ENCODE measurements around the gene PSMA6. TPM values are rescaled to one million over a fixed set of nuclear protein-coding genes. Genes with fewer than 3 reads are reported as not detected.

PSMA6 gene
- total RNA-seq, 1 experiment from 2014 or later, result 210 TPM

GRCh38 chr14:35343702-35344101 lies 51.5 kb downstream of the PSMA6 start:
- no peaks in the 10 kb centered on the region for H3K36me3 Mint-ChIP-seq
- no peaks in the 10 kb centered on the region for H3K27me3 Mint-ChIP-seq (ENCODE audit: low read depth)
- DNase-seq (ENCODE audit: low spot score) (no peak), ATAC-seq (no peak)
- H3K27ac Mint-ChIP-seq, result no peak overlapping the region
- no peak overlapping the region for H3K4me3 Mint-ChIP-seq
- no peaks in the 10 kb centered on the region for H3K9me3 Mint-ChIP-seq
- H3K4me1 Mint-ChIP-seq, result peaks cover 29% of the 10 kb centered on the region
- ChIA-PET POLR2A (no interaction called here), CTCF (no interaction called here)
- TF ChIP-seq OVOL2 (CRISPR knock-in tag; IDR thresholded peaks at IDR 0.05; ENCODE audit: borderline replicate concordance) (no peak), GRHL2 (CRISPR knock-in tag; IDR thresholded peaks at IDR 0.05; ENCODE audit: insufficient replicate concordance, severe bottlenecking) (no peak), AR (CRISPR knock-in tag; IDR thresholded peaks at IDR 0.05) (no peak), ZNF396 (CRISPR knock-in tag; IDR thresholded peaks at IDR 0.05; ENCODE audit: borderline replicate concordance) (no peak), JAZF1 (CRISPR knock-in tag; IDR thresholded peaks at IDR 0.05) (no peak), TEAD4 (CRISPR knock-in tag; IDR thresholded peaks at IDR 0.05) (no peak)

GRCh38 chr14:35344107-35344807 lies 52.1 kb downstream of the PSMA6 start:
- Mint-ChIP-seq H3K9me3 (no peaks in the 10 kb centered on the region), H3K4me3 (no peak overlapping the region), H3K4me1 (peaks cover 29% of the 10 kb centered on the region), H3K27me3 (ENCODE audit: low read depth) (no peaks in the 10 kb centered on the region), H3K36me3 (no peaks in the 10 kb centered on the region), H3K27ac (peak overlapping the region; percentile 74)
- ChIA-PET POLR2A (no interaction called here), CTCF (no interaction called here)
- no peak for TF ChIP-seq TP53 (CRISPR knock-in tag; IDR thresholded peaks at IDR 0.05)
- no peak for TF ChIP-seq E2F4 (CRISPR knock-in tag; IDR thresholded peaks at IDR 0.05; ENCODE audit: borderline replicate concordance, low read depth)
- no peak for TF ChIP-seq GABPB1 (CRISPR knock-in tag; IDR thresholded peaks at IDR 0.05)
- no peak for DNase-seq (ENCODE audit: low spot score)
- ATAC-seq, result no peak

GRCh38 chr14:35346738-35347322 lies 54.6 kb downstream of the PSMA6 start:
- CTCF ChIA-PET, result interaction anchor here (1.9 kb wide), 1 partner anchor 10 kb away, joined by 6 read pairs; no protein-coding TSS in a partner anchor
- POLR2A ChIA-PET, result no interaction called here
- Mint-ChIP-seq H3K4me1 (peaks cover 37% of the 10 kb centered on the region), H3K9me3 (no peaks in the 10 kb centered on the region), H3K36me3 (no peaks in the 10 kb centered on the region), H3K27me3 (ENCODE audit: low read depth) (no peaks in the 10 kb centered on the region), H3K27ac (peak overlapping the region; percentile 67; the same call in 1 of the 2 replicates), H3K4me3 (no peak overlapping the region)
- ATAC-seq, result no peak
- DNase-seq (ENCODE audit: low spot score), result no peak
- TF ChIP-seq ZNF396 (CRISPR knock-in tag; IDR thresholded peaks at IDR 0.05; ENCODE audit: borderline replicate concordance) (no peak), USF1 (CRISPR knock-in tag; IDR thresholded peaks at IDR 0.05) (no peak), IRF1 (CRISPR knock-in tag; IDR thresholded peaks at IDR 0.05) (no peak), NR2C2 (CRISPR knock-in tag; IDR thresholded peaks at IDR 0.05) (no peak), TEAD1 (CRISPR knock-in tag; IDR thresholded peaks at IDR 0.05) (no peak), NFE2L1 (CRISPR knock-in tag; IDR thresholded peaks at IDR 0.05) (no peak), ZNF671 (CRISPR knock-in tag; IDR thresholded peaks at IDR 0.05) (no peak), EMX1 (CRISPR knock-in tag; IDR thresholded peaks at IDR 0.05) (no peak), KAT7 (CRISPR knock-in tag; IDR thresholded peaks at IDR 0.05; ENCODE audit: borderline replicate concordance) (no peak), FOXP4 (CRISPR knock-in tag; IDR thresholded peaks at IDR 0.05) (no peak), GABPB1 (CRISPR knock-in tag; IDR thresholded peaks at IDR 0.05) (no peak), GTF2I (CRISPR knock-in tag; conservative IDR thresholded peaks at IDR 0.05) (no peak), ZMAT4 (CRISPR knock-in tag; IDR thresholded peaks at IDR 0.05) (no peak), FOXK1 (CRISPR knock-in tag; IDR thresholded peaks at IDR 0.05) (no peak), MAX (CRISPR knock-in tag; IDR thresholded peaks at IDR 0.05) (no peak), E2F4 (CRISPR knock-in tag; IDR thresholded peaks at IDR 0.05; ENCODE audit: borderline replicate concordance, low read depth) (no peak), GRHL2 (CRISPR knock-in tag; IDR thresholded peaks at IDR 0.05; ENCODE audit: insufficient replicate concordance, severe bottlenecking) (no peak)
